GM19239 (cell line): ENCODE data around the gene ART4.
A peak's percentile ranks its signal among the peaks of the same experiment; 100 is the strongest.

ENCODE experiments used
- DNase-seq: peaks from one replicate; pipeline ENCODE4 v3.0.0; 2011; ENCODE audit warnings: low spot score; ENCODE audit not compliant: insufficient read length
- FAIRE-seq: peaks from 2 replicates; lab custom pipeline; 2011; peaks lifted over from hg19 to GRCh38; lab: Jason Lieb, UNC

ART4 gene, protein sequence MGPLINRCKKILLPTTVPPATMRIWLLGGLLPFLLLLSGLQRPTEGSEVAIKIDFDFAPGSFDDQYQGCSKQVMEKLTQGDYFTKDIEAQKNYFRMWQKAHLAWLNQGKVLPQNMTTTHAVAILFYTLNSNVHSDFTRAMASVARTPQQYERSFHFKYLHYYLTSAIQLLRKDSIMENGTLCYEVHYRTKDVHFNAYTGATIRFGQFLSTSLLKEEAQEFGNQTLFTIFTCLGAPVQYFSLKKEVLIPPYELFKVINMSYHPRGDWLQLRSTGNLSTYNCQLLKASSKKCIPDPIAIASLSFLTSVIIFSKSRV

DNA sequence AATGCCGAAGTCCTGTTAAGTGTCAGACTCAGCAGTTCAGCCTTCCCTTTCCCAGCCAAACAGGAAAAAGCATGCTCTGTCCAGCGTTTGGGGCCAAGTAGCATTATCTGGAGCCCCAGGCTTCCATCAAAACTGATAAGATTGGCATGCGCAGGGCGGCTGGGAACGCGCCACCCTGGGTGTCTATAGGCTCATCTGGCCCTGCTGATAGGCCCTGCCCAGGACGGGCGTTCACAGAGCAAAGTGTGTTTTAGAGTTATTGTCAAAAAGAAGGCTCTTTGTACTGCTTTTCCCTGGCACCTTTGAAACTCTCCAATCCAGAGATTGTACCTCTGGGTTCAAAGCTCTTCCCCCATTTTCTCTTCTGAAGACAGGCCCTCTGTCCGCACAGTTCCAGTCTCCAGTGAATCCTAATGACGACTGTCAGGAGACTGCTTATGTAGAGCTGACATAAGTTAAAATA, at the start of gene ART4:
Gene ART4 (minus strand): TSS at position 102 of the 463 bp plus-strand sequence. CDS start 413 bp downstream, outside the sequence.
- no peak for DNase-seq
- FAIRE-seq: no peak

DNA sequence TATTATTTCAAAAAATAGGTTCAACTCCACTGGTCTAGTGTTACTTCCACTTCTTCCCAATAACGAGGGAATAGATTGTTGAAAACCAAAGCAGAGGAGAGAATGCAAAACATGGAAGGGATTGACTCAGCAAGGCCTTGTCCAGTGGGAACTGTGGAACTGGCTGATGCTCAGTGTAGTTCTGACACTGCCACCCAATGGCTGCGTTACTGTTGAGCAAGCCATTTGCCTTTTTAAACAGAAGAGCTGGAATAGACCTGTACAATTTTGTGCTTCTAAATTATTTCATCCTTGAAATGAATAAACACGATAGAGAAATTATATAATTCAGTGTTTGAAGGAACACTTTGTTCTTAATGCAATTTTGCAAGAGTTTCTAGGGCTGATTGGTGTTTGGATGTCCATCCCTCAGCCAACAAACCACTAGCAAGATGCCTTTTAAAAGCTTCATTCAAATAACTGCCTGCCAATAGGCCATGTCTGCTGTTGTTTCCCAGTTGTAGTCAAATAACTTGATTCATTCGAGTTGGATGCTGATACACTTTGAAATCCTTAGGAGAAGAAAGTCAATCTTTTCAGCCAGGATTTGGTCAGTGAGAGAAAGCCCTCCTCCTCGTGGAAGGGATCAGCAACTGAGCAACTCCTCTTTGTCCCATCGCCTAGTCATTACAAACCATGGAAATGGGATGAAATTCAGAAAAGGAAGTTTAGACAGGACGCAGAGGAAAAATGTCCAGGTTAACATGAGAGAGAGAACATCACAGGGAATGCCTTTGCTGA, 49.6 kb upstream of the ART4 start:
- DNase-seq: no peak
- no peak for FAIRE-seq

DNA sequence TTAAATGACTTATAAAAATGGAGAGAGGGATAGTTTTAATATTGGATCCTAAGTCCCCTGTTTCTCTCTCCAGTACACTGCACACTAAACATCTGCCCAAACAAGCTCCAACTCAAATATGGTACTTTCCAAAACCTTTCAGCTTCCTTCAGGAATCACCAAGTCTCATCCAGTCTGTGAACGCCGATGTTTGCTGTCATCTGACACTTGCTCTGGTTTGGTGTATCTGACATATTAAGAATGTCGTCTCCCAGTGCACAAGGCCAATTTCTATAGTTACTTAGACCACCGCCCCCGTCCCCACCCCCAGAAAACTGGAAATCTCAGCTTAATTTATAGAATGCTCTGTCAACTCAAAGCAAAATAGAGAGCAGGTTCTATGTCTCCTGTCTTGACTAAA, 47.4 kb upstream of the ART4 start:
- DNase-seq (no peak), FAIRE-seq (no peak)

DNA sequence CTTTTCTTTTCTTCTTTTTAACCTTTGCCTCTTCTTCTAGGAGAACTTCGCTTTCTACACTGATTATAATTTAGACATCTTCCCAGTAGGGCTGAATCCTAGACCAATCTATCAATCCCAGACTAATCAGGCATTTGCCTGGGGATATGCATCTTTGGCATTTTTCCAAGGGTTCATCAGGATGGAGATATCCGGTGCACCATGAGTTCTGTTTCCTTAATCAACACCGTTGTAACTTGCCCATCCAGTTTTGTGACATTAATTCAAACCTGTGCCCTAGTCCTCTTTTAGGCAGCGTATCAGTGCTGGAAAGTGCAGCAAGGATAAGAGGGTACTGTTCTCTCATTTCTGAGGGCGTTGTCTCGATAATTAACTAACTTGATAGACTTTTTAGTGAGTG, 42.9 kb upstream of the ART4 start:
- DNase-seq (no peak), FAIRE-seq (no peak)

DNA sequence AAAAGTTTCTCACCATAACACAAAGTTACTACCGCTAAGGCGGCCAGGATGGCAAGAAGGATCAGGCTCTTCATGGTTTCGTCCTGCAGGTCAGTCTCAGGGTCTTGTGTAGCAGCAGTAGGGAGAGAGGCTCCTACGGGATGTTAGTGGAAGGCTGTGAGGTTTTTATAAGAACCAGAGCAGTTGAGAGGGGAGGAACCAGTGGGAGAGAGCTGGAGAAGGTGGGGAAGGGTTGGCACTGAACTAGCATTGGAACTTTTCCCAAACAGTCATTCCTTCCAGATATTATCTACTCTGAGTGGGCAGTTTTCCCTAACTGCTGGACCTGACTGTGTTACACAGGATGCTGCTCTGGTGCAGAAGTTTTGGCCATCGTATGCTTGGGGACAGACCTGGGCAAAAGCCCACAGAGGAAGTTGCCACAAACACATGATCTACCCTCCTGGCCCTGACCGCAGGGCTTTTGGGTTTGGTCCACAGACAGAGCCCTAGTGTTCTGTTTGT, 42.4 kb upstream of the ART4 start, which contains the start of gene MGP:
Gene MGP (minus strand): TSS at position 137 of the 504 bp plus-strand sequence. CDS start 63 bp downstream, at position 74.
- no peak for FAIRE-seq
- DNase-seq: no peak

DNA sequence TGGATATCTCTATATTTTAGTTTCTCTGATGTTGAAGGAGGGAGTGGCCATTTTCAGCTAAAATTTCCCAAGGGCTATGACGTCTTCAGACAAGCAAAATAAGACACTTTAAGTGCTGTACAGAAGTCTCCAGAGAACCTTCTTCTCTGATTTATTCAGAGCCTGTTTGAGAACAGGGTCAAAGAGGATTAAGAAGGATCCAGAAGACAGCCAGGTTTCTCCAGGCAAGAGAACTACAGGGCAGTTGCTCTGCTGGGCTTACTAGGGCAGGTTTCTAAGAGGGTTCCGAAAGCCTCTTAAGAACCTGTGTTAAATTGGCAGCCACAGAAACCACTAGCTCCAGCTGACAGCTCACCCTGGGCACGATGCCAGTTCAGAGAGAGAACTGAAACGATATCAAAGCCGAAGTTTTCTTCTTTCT, 41.1 kb upstream of the ART4 start:
- FAIRE-seq: peak; percentile 84
- DNase-seq: peak; percentile 7

DNA sequence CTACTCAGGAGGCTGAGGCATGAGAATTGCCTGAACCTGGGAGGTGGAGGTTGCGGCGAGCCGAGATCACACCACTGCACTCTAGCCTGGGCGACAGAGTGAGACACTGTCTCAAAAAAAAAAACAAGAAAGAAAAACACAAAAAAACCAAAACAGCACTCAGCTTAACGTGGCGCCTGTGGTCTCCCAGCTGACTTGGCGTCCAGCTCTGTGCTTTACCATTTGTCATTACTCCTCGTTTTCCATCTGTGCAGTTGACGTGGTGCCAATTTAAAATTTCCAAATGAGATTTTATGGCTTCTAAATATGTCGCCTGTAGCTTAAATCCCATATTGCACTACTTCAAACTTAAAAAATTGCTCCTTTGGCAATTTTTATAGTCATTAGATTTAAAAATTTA, 40.4 kb upstream of the ART4 start:
- DNase-seq: no peak

DNA sequence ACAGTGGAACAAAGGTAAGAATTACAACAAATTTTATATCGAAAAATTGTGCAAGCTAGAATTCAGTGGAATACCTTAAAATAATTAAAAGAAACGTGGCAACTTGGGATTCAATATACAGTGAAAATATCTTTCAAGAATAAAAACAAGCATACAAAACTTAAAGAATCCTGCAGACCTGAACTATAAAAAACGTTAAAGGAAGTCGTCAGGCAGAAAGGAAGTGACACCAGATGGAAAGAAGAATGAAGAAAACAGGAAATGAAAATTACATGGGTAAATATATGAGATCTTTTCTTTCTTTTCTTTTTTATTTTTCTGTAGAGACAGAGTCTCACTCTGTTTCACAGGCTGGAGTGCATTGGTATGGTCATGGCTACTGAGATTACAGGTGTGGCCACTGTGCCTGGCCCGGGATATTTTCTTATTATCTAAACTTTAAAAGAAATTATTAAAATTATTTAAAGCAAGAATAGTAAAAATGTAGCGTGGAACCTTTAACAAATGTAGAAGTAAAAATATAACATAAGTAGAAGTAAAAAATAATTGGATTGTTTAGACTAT, 37.6 kb upstream of the ART4 start:
- FAIRE-seq (no peak), DNase-seq (no peak)

More for the DNA sequence above, 40.4 kb upstream of the ART4 start:
- no peak for FAIRE-seq

DNA sequence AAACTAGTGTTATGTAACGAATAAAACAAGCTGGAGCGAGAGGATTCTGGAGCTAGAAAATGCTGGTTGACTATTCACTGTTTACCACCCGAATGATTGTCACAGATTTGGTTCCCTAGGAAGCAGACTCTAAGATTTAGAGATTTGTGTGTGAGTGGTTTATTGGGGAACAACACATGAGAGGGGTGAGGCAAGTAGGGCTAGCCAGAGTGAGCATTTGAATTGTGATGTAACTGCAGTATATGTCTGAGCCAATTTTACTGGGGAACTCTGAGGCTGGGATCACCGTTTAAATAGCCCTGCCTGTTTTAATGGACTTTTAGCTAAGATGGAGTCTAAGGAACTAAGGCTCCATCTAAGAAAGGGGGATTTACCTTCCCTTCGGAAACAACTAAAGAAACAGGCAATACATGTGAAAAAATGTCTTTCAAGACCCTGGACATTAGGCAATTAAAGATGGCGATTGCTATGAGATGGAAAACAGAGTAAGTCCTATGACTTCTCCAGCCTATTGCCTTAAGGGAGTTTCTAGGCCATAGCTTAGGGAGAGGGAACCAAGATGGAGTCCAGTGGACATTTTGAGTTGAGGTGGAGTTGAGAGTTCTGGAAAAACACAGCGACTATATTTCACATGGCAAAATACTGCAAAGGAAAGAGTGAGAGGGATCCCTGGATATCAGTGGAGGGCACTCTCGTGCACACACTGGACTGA, 36.1 kb upstream of the ART4 start:
- DNase-seq (no peak), FAIRE-seq (no peak)

DNA sequence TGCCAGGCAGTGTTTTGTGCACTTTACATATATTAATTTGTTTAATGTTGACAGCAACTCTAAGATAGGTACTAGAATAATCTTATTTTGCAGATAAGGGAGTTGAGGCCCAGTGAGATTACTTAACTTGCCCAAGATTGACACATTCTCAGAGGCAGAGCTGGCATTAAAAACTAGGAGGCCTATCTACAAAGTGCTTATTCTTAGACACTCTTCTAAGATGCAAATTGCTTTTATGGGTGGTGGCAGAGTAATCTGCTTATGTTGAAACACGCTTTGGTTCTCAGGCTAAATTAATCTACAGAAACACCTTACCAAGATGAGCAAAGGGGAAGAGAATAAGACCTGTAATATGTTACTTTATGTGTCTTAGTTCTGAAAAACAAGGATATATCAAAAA, 35.2 kb upstream of the ART4 start:
- FAIRE-seq (no peak), DNase-seq (no peak)

DNA sequence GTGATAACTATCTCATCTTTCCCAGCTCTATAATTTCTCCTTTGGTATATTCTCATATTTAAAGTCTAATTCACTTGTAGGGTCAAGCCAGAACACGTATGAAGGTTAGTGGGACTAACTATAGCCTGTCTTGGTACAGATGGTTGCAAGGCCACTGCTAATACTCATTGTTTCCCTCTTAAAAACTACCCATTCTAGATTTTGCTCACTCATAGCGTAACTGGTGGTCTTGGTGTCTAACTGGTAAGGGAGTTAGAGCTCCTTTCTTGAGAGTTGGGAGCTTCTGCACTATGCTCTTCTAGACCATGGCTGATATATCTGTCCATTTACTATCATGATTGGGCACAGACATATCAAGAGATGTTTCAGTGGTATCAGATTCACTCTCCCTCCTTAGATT, 33.5 kb upstream of the ART4 start:
- FAIRE-seq (no peak), DNase-seq (no peak)

DNA sequence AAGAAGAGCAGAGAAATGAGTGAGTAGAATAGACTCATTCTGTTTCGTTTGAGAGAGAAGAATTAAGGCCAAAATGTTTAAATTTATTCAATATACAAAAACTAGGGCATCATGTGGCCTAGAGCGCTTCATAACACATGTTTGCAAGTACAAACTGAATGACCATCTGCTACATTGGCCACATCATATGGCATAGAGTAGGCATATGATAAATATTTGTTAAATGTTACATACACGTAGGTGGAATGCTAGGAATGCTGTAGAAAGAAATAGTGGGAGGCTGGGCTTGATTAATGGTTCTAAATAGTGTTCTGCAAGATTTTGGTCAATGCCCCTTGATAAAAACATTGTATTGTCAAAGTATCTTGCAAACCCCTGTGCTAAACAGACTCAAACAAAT, 31.6 kb upstream of the ART4 start:
- FAIRE-seq (no peak), DNase-seq (no peak)

DNA sequence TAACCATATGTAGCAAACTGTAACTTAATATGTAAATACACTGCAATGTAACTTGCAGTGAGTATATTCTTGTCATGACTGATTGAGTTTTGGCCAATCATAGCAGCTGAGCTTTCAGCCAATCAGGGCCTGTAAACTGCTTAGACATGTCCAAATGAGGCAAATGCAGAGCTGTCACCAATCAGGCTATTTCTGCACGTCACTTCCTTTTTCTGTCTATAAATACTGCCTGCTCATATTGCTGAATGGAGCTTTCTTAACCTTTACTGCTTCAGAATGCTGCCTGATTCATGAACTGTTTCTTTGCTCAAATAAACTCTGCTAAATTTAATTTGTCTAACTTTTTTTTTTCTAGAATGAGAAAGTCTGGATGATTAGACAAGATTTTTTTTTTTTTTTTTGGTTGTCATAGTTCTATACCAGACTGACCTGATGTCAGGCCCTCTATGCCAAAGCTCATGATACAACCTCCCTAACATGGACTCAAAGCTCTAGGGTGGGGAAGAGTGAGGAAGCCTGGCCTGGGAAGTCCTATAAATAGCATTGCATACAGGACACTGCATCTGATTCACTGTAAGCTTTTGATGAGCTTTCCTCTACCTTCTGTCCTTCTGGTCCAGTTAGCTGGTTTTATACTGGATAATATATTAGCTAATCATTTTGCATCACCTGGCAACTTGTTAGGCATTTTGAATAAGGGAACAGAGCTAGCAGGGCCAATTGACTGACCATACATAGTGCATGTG, 30.3 kb upstream of the ART4 start:
- no peak for DNase-seq

DNA sequence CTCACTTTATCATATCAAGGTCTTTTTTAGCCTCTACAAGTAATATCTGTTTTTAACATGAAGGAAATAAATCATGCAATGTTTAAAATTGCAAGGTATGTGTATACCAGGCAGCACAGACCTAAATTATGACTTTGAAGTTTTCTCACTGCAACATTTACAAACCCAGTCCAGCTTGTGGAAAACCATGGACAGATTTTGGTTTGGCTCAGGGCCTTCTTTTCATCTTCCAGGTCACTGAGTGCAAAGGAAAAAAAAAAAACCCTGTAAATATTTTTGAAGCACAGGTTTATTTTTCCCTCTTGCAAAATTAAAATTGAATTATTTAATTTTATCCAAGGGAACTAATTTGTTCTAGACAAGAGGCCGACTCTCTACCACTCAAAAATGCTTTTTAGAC, 28.6 kb upstream of the ART4 start:
- no peak for DNase-seq
- no peak for FAIRE-seq

More for the DNA sequence above, 30.3 kb upstream of the ART4 start:
- no peak for FAIRE-seq

DNA sequence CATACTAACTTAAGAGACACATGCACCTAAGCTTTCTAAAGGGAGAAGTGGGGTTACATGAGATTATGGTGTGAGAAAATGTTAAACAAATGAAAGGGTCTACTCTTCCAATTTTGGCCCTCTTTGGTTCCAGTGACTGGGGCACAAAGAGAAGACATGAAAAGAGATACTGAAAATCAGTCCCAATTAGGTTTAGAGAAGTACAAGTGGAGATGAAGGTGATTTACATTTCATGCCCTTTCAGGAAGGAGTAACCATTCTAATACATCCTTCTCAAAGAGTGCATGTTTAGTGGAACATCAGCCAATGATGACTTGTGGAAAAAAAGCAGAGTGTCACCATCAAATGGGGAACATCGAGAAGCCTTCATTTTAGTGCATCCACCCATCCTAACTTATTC, 27.9 kb upstream of the ART4 start:
- DNase-seq: no peak
- no peak for FAIRE-seq

DNA sequence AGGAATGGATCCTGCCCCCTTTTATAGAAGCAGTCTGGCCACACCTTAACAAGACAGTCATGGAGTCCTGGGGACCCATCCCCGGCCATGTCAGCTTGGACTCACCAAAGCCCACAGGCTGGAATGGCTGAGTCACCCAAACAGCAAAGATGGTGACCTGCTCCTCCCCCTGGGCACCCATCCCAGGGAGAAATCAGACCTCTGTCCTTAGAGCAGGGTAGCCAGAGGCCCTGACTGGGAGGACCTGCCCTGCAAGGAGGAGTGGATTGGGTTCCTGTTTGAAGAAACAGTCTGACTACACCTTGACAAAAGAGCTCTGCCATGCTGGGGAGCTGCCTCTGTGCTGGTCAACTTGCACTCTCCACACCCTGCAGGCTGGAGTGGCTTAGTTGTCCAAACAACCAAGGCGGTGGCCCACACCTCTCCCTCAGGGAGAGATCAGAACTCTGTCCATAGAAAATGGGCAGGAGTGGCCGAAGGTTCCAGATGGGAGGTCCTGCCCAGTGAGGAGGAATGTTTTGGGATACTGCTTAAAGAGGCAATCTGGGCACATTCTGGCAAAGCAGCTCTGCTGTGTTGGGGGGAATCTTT, 25.7 kb upstream of the ART4 start:
- FAIRE-seq (no peak), DNase-seq (no peak)

DNA sequence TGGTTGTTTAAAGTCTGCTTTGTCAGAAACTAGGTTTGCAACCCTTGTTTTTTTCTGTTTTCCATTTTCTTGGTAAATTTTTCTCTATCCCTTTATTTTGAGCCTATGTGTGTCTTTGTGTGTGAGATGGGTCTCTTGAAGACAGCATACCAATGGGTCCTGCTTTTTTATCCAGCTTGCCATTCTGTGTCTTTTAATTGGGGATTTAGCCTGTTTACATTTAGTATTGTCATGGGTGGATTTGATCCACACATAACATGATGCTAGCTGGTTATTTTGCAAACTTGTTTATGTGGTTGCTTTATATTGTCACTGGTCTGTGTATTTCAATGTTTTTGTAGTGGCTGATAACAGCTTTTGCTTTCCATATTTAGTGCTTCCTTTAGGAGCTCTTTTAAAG, 17.2 kb upstream of the ART4 start:
- FAIRE-seq: no peak

DNA sequence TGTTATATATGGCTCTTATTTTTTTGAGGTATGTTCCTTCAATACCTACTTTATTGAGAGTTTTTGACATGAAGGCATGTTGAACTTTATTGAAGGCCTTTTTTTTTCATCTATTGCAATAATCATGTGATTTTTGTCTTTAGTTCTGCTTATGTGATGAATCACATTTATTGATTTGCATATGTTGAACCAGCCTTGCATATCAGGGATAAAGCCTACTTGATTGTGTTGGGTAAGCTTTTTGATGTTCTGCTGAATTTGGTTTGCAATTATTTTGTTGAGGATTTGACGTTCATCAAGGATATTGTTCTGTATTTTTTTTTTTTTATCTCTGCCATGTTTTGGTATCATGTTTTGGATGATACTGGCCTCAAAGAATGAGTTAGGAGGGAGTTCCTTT, 15.2 kb upstream of the ART4 start:
- no peak for FAIRE-seq

More for the DNA sequence above, 17.2 kb upstream of the ART4 start:
- no peak for DNase-seq

DNA sequence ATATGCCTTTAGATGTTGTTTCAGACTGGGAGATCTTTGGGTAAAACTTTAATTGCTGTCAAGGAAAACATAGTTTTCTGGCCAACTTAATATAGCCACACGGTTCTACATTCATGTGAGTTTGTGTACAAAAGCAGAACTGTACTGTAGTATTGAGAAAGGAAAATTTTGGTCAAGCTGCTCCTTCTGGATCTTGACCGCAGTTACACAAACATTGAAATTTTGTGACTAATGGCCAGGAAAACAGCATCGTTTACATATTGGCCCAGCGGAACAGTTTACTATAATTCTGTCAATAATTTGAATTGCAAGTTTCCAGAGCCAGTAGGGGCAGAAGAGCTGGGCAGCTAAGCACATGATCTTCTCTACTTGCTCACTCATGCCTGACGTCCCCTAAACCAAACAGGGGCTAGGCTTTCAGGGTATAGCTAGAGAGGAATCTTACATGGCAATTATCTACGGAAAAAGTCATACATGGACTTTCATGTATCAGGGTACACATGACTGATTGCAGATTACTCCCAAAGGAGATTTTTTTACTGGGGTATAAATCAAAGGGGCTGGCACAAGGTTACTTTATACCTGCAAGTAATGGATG, 11.4 kb upstream of the ART4 start:
- DNase-seq: no peak
- FAIRE-seq: peak; percentile 11

More for the DNA sequence above, 15.2 kb upstream of the ART4 start:
- no peak for DNase-seq
